NB4 (cell line): ENCODE data around the gene CCL26.

ENCODE experiments used
- CTCF ChIP-seq: IDR thresholded peaks from one replicate; pipeline ENCODE4 v1.5.1; 2012; ENCODE audit warnings: low read depth, low read length
- MAX ChIP-seq: IDR thresholded peaks from 2 replicates; pipeline ENCODE4 v1.6.1; 2011; ENCODE audit warnings: low read depth, low read length
- MYC ChIP-seq: IDR thresholded peaks from 2 replicates; pipeline ENCODE4 v1.6.1; 2011; ENCODE audit warnings: low read depth, low read length
- POLR2A ChIP-seq: IDR thresholded peaks from 2 replicates; pipeline ENCODE4 v1.6.1; 2011; ENCODE audit warnings: mild to moderate bottlenecking; ENCODE audit not compliant: insufficient read length; ENCODE audit errors: extremely low read depth

- TF ChIP-seq CTCF (peak; percentile 84), POLR2A (no peak), MYC (no peak), MAX (0 out of 2 replicates have a peak, but pooled peaks have one; percentile 25)
These were observed 9.6 kb downstream of the CCL26 start for GRCh38 chr7:75762350-75762917.
